Lower leg skin (tissue), 3 donors: ENCODE data around the gene GAL3ST2.

Experiments used
- POLR2A ChIP-seq, 2 donors: fragments of 450-650 bp; IDR thresholded peaks; one replicate each; pipeline ENCODE4 v1.6.1; 2016 to 2017; ENCODE audit warnings: antibody characterized with exemption in 2 of 2, mild to moderate bottlenecking in 1 of 2, moderate library complexity in 1 of 2
- TF ChIP-seq, protein P1 (sequence below), 3 donors: fragments of 450-650 bp; IDR thresholded peaks; one replicate each; pipeline ENCODE4 v1.5.1; 2016; ENCODE audit warnings: antibody characterized with exemption in 3 of 3, mild to moderate bottlenecking in 3 of 3, moderate library complexity in 2 of 3

DNA sequence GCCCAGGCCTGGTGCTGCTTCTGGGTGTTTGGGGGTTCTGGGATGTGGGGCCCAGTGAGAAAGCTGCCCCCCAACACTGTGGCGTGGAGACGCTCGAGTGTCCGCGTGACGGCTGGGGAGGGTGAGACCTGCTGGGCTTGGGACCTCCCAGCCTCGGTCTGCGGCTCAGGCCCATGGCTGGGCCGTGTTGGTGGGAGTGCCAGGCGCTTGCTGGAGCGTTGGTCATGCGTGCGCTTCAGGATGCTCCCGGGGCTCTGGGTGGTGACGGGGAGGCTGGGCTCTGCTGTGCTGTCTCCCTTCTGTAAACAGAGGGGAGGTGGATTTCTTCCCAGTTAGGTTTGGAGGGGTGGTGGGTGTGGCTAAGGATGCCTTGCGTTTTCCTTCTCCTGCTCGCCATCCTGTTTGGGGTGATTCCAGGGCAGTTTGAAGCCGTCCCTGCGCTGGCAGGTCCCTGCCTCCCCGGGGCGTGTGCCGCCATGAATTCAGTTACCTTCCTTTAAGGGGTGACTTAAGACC, 606 bp downstream of the GAL3ST2 start:
- TF ChIP-seq, protein P1, sequence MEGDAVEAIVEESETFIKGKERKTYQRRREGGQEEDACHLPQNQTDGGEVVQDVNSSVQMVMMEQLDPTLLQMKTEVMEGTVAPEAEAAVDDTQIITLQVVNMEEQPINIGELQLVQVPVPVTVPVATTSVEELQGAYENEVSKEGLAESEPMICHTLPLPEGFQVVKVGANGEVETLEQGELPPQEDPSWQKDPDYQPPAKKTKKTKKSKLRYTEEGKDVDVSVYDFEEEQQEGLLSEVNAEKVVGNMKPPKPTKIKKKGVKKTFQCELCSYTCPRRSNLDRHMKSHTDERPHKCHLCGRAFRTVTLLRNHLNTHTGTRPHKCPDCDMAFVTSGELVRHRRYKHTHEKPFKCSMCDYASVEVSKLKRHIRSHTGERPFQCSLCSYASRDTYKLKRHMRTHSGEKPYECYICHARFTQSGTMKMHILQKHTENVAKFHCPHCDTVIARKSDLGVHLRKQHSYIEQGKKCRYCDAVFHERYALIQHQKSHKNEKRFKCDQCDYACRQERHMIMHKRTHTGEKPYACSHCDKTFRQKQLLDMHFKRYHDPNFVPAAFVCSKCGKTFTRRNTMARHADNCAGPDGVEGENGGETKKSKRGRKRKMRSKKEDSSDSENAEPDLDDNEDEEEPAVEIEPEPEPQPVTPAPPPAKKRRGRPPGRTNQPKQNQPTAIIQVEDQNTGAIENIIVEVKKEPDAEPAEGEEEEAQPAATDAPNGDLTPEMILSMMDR (IDR thresholded peaks at IDR 0.05) = no peak
- no peak for TF ChIP-seq POLR2A (IDR thresholded peaks at IDR 0.05)
